Measurements from ENCODE around the gene LAMP2. TPM values are rescaled to one million over a fixed set of nuclear protein-coding genes. Genes with fewer than 3 reads are reported as not detected.

The LAMP2 gene
- total RNA-seq, 1 experiment from 2014 or later: 41.1 TPM

DNA sequence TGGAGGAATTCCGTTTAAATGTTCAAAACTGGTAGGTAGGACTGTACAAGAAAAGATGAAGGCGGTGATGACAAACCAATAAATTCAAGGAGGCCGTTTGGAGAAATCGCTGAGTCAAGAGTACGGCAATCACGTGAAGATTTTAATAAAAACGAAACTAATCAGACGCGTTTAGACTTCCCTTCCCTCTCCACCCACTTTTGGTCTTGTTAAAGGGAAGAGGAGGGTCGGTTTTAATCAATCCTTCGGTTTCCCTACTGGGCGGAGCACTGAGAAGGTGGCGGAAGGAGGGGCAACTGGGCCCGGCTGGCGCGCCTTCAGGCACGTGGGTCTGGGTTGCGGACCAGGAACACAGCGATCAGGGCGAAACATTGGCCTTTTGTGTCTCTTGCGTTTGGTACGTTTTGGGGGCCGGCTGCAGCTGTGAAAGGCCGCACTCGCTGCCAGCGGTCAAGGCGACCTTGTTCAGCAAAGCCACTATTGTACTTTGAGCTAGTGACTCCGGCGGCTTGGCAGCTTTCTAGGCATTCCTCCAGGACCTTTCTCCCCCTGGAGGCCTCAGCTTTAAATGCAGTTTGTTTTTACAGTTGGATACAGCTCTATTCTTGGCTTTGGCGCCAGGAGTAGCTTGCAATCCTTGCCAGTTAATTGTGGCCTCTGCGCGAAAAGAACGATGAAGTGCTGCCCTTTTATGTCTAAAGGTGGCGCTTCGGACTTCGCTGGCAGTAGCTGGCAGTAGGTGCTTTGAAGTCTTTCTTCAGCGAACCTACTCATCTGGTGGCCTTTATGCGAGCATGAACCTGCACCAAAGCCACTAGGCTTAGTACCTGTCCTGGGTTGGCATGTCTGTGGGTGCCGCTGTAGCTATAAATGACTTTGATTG lies 16.8 kb upstream of the LAMP2 start:
- no peaks in the 10 kb centered on the region for H3K79me2 ChIP-seq (ENCODE audit: insufficient read depth, low read length)
- peak overlapping the region; percentile 22 to 40 for H3K4me3 ChIP-seq (replicated peaks in 1 of 2; ENCODE audit: low read depth in 1 of 2, low read length in 2 of 2)
- H3K27ac ChIP-seq (ENCODE audit: low read depth, low read length): peak overlapping the region; percentile 80
- intact Hi-C loops (cut with micrococcal nuclease): no loop called here
- H3K4me2 ChIP-seq (ENCODE audit: low read length): peak overlapping the region; percentile 69
- BruUV-seq (replicated peaks): no TSS peak
- ChIA-PET RAD21 (ENCODE audit: low non-redundant PET in 1 of 2, low total read pairs in 2 of 2, uncharacterized antibody in 2 of 2, unreplicated experiment in 2 of 2) (interaction anchor here in 1 of 2 experiments (1.0 kb wide), 1 partner anchor 105 kb away, joined by 4 read pairs; no protein-coding TSS in a partner anchor), CTCF (interaction anchor here (0.7 to 1.2 kb wide), 10 partner anchors 9 to 449 kb away, joined by 3 to 12 read pairs (median 4); partner anchors contain the start of gene LAMP2), POLR2A (interaction anchor here (1.3 kb wide), 1 partner anchor 17 kb away, joined by 4 read pairs; the partner anchor contains the start of gene LAMP2)
- no peaks in the 10 kb centered on the region for H3K27me3 ChIP-seq (ENCODE audit: insufficient read depth, low read length)
- DNase-seq (ENCODE audit: low read depth, low spot score): peak; percentile 80
- peak overlapping the region; percentile 60 for H3K9ac ChIP-seq (ENCODE audit: low read length)
- peaks cover 3 to 20% of the 10 kb centered on the region in 2 experiments; a peak in 3 of 4 replicates for H3K4me1 ChIP-seq (ENCODE audit: control insufficient read depth in 1 of 2, insufficient read depth in 2 of 2, low read length in 2 of 2)
- H3K9me2 ChIP-seq (ENCODE audit: insufficient read depth): no peaks in the 10 kb centered on the region
- H3K9me3 ChIP-seq (ENCODE audit: control insufficient read depth in 1 of 2, insufficient read depth in 1 of 2, low read depth in 1 of 2, low read length in 2 of 2): no peaks in the 10 kb centered on the region
- peak overlapping the region; percentile 52 for H2AFZ ChIP-seq (ENCODE audit: low read depth, low read length, poor library complexity, severe bottlenecking)
- no peaks in the 10 kb centered on the region for H3K36me3 ChIP-seq (ENCODE audit: control insufficient read depth in 1 of 2, insufficient read depth in 2 of 2, low read length in 2 of 2)
- ATAC-seq: peak; percentile 91
- H4K20me1 ChIP-seq (ENCODE audit: insufficient read depth): no peaks in the 10 kb centered on the region
- TF ChIP-seq ZBTB33 (IDR thresholded peaks at IDR 0.05; ENCODE audit: extremely low read depth, insufficient replicate concordance, low read length) (no peak), ELF1 (IDR thresholded peaks at IDR 0.05; ENCODE audit: borderline replicate concordance, low read depth) (no peak), POLR2A (IDR thresholded peaks at IDR 0.05; ENCODE audit: borderline replicate concordance, extremely low read depth, insufficient read depth, insufficient read length) (no peak), RAD21 (IDR thresholded peaks at IDR 0.05; ENCODE audit: low read depth) (peak; percentile 41), ZNF274 (IDR thresholded peaks at IDR 0.05; ENCODE audit: low read depth, low read length) (no peak), ZFX (IDR thresholded peaks at IDR 0.05) (no peak), TCF7L2 (IDR thresholded peaks at IDR 0.05; ENCODE audit: borderline replicate concordance, extremely low read depth, insufficient read depth, insufficient read length) (peak; percentile 79), SRF (IDR thresholded peaks at IDR 0.05; ENCODE audit: low read depth) (peak; percentile 41; the same call in 1 of the 2 replicates), POLR2AphosphoS5 (IDR thresholded peaks at IDR 0.05; ENCODE audit: low read depth, low read length) (peak; percentile 34; the same call in 1 of the 2 replicates), FOSL1 (IDR thresholded peaks at IDR 0.05; ENCODE audit: low read depth) (no peak), CBX3 (IDR thresholded peaks at IDR 0.05; ENCODE audit: low read depth) (peak; percentile 53; the same call in 1 of the 2 replicates), ATF3 (IDR thresholded peaks at IDR 0.05) (no peak), SIN3A (IDR thresholded peaks at IDR 0.05; ENCODE audit: low read depth) (no peak), EZH2phosphoT487 (IDR thresholded peaks at IDR 0.05; ENCODE audit: borderline replicate concordance) (no peak)
- TF ChIP-seq, protein P1, sequence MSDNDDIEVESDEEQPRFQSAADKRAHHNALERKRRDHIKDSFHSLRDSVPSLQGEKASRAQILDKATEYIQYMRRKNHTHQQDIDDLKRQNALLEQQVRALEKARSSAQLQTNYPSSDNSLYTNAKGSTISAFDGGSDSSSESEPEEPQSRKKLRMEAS (IDR thresholded peaks at IDR 0.05): peak; percentile 94
- TF ChIP-seq, protein P2, sequence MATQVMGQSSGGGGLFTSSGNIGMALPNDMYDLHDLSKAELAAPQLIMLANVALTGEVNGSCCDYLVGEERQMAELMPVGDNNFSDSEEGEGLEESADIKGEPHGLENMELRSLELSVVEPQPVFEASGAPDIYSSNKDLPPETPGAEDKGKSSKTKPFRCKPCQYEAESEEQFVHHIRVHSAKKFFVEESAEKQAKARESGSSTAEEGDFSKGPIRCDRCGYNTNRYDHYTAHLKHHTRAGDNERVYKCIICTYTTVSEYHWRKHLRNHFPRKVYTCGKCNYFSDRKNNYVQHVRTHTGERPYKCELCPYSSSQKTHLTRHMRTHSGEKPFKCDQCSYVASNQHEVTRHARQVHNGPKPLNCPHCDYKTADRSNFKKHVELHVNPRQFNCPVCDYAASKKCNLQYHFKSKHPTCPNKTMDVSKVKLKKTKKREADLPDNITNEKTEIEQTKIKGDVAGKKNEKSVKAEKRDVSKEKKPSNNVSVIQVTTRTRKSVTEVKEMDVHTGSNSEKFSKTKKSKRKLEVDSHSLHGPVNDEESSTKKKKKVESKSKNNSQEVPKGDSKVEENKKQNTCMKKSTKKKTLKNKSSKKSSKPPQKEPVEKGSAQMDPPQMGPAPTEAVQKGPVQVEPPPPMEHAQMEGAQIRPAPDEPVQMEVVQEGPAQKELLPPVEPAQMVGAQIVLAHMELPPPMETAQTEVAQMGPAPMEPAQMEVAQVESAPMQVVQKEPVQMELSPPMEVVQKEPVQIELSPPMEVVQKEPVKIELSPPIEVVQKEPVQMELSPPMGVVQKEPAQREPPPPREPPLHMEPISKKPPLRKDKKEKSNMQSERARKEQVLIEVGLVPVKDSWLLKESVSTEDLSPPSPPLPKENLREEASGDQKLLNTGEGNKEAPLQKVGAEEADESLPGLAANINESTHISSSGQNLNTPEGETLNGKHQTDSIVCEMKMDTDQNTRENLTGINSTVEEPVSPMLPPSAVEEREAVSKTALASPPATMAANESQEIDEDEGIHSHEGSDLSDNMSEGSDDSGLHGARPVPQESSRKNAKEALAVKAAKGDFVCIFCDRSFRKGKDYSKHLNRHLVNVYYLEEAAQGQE (IDR thresholded peaks at IDR 0.05; ENCODE audit: low read depth): no peak
- TF ChIP-seq, protein P3, sequence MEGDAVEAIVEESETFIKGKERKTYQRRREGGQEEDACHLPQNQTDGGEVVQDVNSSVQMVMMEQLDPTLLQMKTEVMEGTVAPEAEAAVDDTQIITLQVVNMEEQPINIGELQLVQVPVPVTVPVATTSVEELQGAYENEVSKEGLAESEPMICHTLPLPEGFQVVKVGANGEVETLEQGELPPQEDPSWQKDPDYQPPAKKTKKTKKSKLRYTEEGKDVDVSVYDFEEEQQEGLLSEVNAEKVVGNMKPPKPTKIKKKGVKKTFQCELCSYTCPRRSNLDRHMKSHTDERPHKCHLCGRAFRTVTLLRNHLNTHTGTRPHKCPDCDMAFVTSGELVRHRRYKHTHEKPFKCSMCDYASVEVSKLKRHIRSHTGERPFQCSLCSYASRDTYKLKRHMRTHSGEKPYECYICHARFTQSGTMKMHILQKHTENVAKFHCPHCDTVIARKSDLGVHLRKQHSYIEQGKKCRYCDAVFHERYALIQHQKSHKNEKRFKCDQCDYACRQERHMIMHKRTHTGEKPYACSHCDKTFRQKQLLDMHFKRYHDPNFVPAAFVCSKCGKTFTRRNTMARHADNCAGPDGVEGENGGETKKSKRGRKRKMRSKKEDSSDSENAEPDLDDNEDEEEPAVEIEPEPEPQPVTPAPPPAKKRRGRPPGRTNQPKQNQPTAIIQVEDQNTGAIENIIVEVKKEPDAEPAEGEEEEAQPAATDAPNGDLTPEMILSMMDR (IDR thresholded peaks at IDR 0.05 in 2 of 3, conservative IDR thresholded peaks at IDR 0.05 in 1 of 3; ENCODE audit: borderline replicate concordance in 1 of 3, insufficient read depth in 1 of 3, low read depth in 2 of 3, low read length in 2 of 3): peak; percentile 41 to 62 (median 53); a peak in 5 of 6 replicates

All from HCT116 (cell line).